Stimulated activated CD4-positive, alpha-beta T cell treated with anti-CD3 and anti-CD28 coated beads, Interleukin-12 subunit alpha, Interleukin-12 subunit beta, amount 100 ng/mL, for 24 hours (primary cell): ENCODE results near the gene TPR.
A peak's percentile ranks its signal among the peaks of the same experiment; 100 is the strongest.
"Not testable (repeated sequence)": the region's sequence is repeated elsewhere in the genome, so short reads cannot be mapped to it uniquely, and the experiment has no call there.

Experiments
- DNase-seq, 2 experiments: peaks; one replicate each; pipeline ENCODE4 v3.0.0-alpha.2; 2020; ENCODE audit warnings: low read depth in 2 of 2

The TPR gene

GRCh38 chr1:186375152-186375928 is at the start of gene TPR, which contains the start of gene ODR4:
TPR (minus strand) TSS chr1:186375253; CDS start chr1:186375028, 225 bp downstream.
ODR4 (plus strand) TSS chr1:186375838; CDS start chr1:186379786, 3,948 bp downstream.
- peak; percentile 93 for DNase-seq

DNA sequence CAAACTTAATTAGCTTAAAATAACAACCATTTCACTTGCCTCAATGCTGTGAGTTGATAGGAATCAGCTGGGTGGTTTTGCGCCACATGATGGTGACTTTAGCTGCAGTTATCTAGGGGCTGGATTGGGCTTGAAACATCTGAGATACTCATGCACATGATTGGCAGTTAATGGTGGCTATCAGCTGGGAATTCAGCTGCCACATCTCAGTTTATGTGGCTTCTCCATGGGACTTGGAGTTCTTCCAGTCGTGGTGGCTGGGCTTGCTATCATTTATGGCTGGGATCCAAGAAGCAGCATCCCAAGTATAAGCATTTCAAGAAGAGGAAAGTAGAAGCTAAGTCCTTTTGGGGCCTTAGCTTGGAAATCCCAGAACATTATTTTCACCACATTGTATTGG is 49.5 kb upstream of the TPR start:
- no peak for DNase-seq

- no peak for DNase-seq
Observed at GRCh38 chr1:186421446-186421845, 46.4 kb upstream of the TPR start.

GRCh38 chr1:186420923-186421322 is 45.9 kb upstream of the TPR start:
- DNase-seq = no peak

GRCh38 chr1:186420311-186420710 is 45.3 kb upstream of the TPR start:
- no peak for DNase-seq

GRCh38 chr1:186418503-186418902 is 43.5 kb upstream of the TPR start:
- no peak for DNase-seq

DNA sequence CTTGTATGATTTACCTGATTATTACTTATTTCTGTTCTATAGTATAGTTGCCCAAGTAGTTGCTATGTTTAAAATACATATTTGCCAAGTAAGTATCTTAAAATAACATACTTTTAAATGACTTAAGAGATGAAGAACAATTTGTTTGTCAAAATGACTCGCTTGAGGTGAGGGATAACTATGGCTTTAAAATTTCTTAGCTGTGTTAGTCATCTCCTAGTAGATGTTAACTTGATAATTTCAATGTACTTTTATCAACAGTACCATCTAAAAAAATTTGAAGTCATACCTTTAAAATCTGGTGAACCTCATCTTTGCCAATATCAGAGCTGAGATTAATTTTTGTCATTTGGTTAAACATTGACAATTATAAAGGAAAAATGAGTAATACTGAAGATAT is 38.3 kb upstream of the TPR start:
- DNase-seq = no peak

DNA sequence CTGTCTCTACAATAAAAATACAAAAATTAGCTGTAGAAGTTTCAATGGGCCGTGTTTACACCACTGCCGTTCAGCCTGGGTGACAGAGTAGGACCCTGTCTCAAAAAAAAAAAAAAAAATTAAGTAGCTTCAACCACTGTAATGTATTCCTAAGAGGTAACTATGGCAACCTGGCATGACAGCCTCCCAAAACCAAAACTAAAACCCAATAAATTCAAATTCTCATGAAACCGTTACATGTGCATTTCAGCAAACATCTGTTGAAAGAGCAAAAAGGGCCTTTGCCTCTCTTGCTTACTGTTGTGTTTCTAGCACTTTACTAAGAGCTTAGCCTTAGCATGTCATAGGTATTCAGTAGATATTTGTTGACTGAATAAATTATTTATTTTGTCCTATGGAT is 34.0 kb upstream of the TPR start:
- no peak for DNase-seq

- DNase-seq = no peak
Observed at GRCh38 chr1:186404454-186405051, 29.5 kb upstream of the TPR start.

DNA sequence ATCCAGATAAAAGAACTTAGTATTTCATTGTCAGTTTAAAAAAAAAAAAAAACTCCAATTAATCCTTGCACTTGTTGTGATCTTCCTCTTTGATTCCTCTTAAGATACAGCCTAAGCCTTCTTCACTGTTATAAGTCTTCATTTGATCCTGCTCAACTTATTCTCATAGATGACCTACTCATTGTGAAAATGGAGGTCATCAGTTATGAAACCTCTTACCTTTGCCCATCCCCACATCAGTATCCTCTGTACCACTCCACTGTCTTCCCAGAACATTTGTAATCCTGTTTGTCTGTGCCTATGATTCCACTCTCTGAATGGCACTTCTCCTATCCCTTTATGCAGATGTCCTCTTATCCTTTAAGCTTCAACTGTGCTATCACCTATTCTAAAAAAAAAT is 28.6 kb upstream of the TPR start:
- no peak for DNase-seq

GRCh38 chr1:186401446-186401845 is 26.4 kb upstream of the TPR start:
- not testable (repeated sequence) for DNase-seq

GRCh38 chr1:186392711-186393110 is 17.7 kb upstream of the TPR start:
- DNase-seq = not testable (repeated sequence)

DNA sequence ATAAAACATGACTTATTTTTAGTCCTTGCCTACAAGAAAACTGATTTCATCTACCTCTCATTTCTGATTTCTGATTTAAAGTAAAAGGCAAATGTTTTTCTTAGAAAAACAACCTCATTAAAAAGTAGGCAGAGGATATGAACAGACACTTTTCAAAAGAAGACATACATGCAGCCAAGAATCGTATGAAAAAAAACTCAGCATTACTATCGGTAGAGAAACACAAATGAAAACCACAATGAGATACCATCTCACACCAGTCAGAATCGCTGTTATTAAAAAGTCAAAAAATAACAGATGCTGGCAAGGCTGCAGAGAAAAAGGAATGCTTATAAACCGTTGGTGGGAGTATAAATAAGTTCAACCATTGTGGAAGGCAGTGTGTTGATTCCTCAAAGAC is 16.8 kb upstream of the TPR start:
- DNase-seq = no peak

- no peak for DNase-seq
Observed at GRCh38 chr1:186390925-186391324, 15.9 kb upstream of the TPR start.

GRCh38 chr1:186386725-186387383 is 11.8 kb upstream of the TPR start:
- DNase-seq = no peak

GRCh38 chr1:186375929-186376319 is 871 bp upstream of the TPR start:
- DNase-seq = no peak

DNA sequence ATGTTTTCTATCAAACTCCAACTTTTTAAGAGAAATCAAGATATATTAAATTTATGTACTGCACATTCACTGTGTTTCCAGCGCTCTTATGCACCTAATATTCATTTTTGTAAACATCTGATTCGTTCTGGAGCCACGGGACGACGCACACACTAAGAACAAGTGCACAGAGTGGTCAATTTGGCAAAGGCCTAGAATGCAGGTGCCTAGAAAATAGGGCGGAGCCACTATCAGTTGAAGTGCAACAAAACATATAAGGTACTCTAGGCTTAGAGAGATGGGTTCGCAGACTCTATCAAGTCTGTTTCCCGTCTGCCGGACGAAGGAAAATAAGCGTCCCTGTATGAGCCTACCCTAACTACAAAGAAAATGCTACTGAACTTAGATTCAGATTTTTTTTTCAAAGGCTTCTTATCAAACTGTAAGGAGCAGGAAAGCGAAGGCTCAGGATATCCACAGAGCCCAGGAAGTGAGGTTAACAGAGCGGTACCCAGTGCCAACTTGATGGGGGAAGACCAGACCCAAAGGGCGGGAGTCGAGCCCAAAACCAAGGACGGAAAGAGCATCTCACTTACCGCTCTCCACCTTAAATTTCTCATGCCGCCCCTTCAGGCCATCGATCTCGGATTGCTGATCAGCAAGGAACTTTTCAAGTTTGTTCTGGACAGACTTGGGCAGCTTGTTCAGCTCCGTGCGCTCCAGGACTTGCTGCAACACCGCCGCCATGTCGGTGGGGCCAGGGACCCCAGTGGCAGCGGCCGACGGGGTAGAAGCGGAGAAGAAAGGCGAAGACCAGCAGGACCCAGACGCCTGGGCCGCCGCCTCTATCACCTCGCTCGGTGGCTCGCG is 526 bp downstream of the TPR start:
- peak in 1 of 2 experiments; percentile 4 for DNase-seq

- not testable (repeated sequence) for DNase-seq
Observed at GRCh38 chr1:186347837-186348691, 27.0 kb downstream of the TPR start.

- DNase-seq = no peak
Observed at GRCh38 chr1:186340772-186341171, 34.3 kb downstream of the TPR start.

DNA sequence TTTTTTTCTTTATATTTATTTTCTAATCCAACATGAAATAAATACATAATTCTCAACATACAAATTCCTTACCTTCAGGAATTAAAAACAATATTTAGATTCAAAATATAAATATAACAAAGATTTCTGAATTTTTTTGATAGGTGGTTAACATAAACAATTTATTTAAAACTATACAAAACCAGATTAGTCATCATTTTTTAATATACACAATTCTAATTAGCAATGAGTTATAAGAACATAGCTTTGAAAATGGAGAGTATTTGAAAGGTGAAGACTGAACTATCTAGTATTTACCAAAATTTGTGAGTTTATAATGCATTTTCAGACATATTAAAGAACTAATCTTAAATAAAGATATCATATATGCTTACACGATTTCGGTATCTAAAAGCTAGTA is 37.5 kb downstream of the TPR start:
- no peak for DNase-seq

GRCh38 chr1:186330758-186331157 is 44.3 kb downstream of the TPR start:
- no peak for DNase-seq
